GM12878 (cell line): Measurements from ENCODE around the gene PI16. TPM values are rescaled to one million over a fixed set of nuclear protein-coding genes. Genes with fewer than 3 reads are reported as not detected.

ENCODE experiments used
- ATF7 ChIP-seq: fragments of 450-650 bp; IDR thresholded peaks from 2 replicates; pipeline ENCODE4 v1.6.1; 2016; ENCODE audit warnings: low read depth, mild to moderate bottlenecking
- BACH1 ChIP-seq: fragments of 450-650 bp; IDR thresholded peaks from 2 replicates; pipeline ENCODE4 v1.6.1; 2017; ENCODE audit warnings: mild to moderate bottlenecking, borderline replicate concordance
- BCL11A ChIP-seq: IDR thresholded peaks from 2 replicates; pipeline ENCODE4 v1.6.1; 2011; ENCODE audit warnings: low read depth, low read length
- BHLHE40 ChIP-seq, 2 experiments: fragments of 450-650 bp in 1 of 2; IDR thresholded peaks; 2 replicates each; pipeline ENCODE4 v1.6.1; 2011 to 2017; ENCODE audit warnings: low read depth in 2 of 2, borderline replicate concordance in 1 of 2, improper control_type of control experiment in 1 of 2, low read length in 1 of 2, mild to moderate bottlenecking in 1 of 2
- FOXK2 ChIP-seq: fragments of 450-650 bp; IDR thresholded peaks from 2 replicates; pipeline ENCODE4 v1.6.1; 2017; ENCODE audit warnings: mild to moderate bottlenecking, moderate library complexity
- SMAD5 ChIP-seq: IDR thresholded peaks from 2 replicates; pipeline ENCODE4 v1.6.1; 2016; ENCODE audit warnings: antibody characterized with exemption, low read depth
- polyA plus RNA-seq, 11 experiments: library from polyadenylated mRNA; depleted of rRNA in 4 of 11; unstranded in 6 of 11; stranded (reverse) in 5 of 11; fragments of >200 nt; fragmentation: Nextera tagmentation in 4 of 11; fragmentation: Illumina TruSeq in 1 of 11; extraction: Ambion mirVana in 4 of 11; extraction: Trizol in 1 of 11; gene quantifications; 1 replicate in 1 of 11; 2 replicates in 10 of 11; pipeline versions ENCODE4 v1.2.1 to v1.2.3, GENCODE V29; 2011 to 2016; ENCODE audit warnings: inconsistent platforms in 2 of 11, missing spikeins in 2 of 11, low read depth in 1 of 11
- total RNA-seq, 4 experiments: library from RNA; depleted of rRNA in 3 of 4; stranded (reverse); fragments of >200 nt in 3 of 4; fragmentation: Illumina TruSeq in 1 of 4; extraction: Trizol in 1 of 4; gene quantifications; 2 replicates each; pipeline versions ENCODE4 v1.2.1 to v1.2.3, GENCODE V29; 2013 to 2021
- TF ChIP-seq, protein P1 (sequence below): fragments of 450-650 bp; IDR thresholded peaks from 2 replicates; pipeline ENCODE4 v1.6.1; 2017; ENCODE audit warnings: low read depth, mild to moderate bottlenecking, moderate library complexity
- TF ChIP-seq, protein P2 (sequence below): IDR thresholded peaks from 2 replicates; pipeline ENCODE4 v1.6.1; 2011; ENCODE audit warnings: borderline replicate concordance, low read depth, mild to moderate bottlenecking, moderate library complexity, mixed read lengths, low read length; ENCODE audit not compliant: insufficient read depth; ENCODE audit errors: extremely low read length
- TF ChIP-seq, protein P3 (sequence below): IDR thresholded peaks from 2 replicates; pipeline ENCODE4 v1.6.1; 2012; ENCODE audit warnings: low read depth, low read length, improper control_type of control experiment
- TF ChIP-seq, protein P4 (sequence below): fragments of 450-650 bp; IDR thresholded peaks from 2 replicates; pipeline ENCODE4 v1.6.1; 2014; ENCODE audit warnings: mild to moderate bottlenecking

PI16 gene
- total and polyA plus RNA-seq, 10 of the 15 experiments (the other 5 are each of a cell fraction or from before 2014, with no cell fraction given), result 0.08 to 0.12 TPM; not detected in 8

DNA sequence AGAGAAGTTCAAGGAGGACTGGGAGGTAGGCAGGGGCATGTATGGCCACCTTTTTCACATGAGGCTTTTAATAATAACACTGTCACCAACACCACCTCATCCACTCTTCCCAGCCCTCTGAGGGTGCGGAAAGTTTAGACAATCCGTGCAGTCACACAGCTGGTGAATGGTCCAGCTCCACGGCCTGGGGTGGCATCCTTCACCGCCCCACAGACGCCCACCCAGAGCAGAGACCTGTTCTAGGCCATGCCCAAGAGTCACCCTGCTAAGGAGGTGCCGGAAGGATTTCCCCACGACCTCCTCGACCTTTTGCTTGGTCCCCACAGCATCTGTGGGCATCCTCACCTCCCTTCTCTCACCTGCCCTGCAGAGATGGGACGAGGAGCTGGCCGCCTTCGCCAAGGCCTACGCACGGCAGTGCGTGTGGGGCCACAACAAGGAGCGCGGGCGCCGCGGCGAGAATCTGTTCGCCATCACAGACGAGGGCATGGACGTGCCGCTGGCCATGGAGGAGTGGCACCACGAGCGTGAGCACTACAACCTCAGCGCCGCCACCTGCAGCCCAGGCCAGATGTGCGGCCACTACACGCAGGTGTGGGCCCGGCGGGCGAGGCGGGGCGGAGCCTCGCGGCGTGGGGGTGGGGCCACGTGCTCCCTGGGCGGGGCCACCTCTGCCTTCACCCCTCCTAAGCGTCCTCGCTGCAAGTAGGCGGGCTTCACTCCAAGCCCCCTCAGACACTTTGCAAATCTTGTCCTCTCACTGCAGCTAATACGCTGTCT, 4.4 kb downstream of the PI16 start (continued):
- TF ChIP-seq, protein P1, sequence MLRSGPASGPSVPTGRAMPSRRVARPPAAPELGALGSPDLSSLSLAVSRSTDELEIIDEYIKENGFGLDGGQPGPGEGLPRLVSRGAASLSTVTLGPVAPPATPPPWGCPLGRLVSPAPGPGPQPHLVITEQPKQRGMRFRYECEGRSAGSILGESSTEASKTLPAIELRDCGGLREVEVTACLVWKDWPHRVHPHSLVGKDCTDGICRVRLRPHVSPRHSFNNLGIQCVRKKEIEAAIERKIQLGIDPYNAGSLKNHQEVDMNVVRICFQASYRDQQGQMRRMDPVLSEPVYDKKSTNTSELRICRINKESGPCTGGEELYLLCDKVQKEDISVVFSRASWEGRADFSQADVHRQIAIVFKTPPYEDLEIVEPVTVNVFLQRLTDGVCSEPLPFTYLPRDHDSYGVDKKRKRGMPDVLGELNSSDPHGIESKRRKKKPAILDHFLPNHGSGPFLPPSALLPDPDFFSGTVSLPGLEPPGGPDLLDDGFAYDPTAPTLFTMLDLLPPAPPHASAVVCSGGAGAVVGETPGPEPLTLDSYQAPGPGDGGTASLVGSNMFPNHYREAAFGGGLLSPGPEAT, result no peak
- TF ChIP-seq, protein P2, sequence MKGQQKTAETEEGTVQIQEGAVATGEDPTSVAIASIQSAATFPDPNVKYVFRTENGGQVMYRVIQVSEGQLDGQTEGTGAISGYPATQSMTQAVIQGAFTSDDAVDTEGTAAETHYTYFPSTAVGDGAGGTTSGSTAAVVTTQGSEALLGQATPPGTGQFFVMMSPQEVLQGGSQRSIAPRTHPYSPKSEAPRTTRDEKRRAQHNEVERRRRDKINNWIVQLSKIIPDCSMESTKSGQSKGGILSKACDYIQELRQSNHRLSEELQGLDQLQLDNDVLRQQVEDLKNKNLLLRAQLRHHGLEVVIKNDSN, result no peak
- no peak for TF ChIP-seq BACH1
- TF ChIP-seq ATF7, result no peak
- TF ChIP-seq, protein P3, sequence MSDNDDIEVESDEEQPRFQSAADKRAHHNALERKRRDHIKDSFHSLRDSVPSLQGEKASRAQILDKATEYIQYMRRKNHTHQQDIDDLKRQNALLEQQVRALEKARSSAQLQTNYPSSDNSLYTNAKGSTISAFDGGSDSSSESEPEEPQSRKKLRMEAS, result no peak
- TF ChIP-seq FOXK2, result no peak
- TF ChIP-seq, protein P4, sequence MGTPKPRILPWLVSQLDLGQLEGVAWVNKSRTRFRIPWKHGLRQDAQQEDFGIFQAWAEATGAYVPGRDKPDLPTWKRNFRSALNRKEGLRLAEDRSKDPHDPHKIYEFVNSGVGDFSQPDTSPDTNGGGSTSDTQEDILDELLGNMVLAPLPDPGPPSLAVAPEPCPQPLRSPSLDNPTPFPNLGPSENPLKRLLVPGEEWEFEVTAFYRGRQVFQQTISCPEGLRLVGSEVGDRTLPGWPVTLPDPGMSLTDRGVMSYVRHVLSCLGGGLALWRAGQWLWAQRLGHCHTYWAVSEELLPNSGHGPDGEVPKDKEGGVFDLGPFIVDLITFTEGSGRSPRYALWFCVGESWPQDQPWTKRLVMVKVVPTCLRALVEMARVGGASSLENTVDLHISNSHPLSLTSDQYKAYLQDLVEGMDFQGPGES, result no peak
- no peak for TF ChIP-seq SMAD5
- TF ChIP-seq BCL11A, result no peak
- no peak for TF ChIP-seq BHLHE40 (IDR thresholded peaks at IDR 0.05; ENCODE audit: borderline replicate concordance in 1 of 2, low read depth in 2 of 2, low read length in 1 of 2)
- TF ChIP-seq, all 136 proteins: peak for 0
